G401.6 (cell line): Measurements from ENCODE around the gene SPG7.

Source experiments
- FAIRE-seq: peaks from 2 replicates; lab custom pipeline; 2012; peaks lifted over from hg19 to GRCh38; lab: Jason Lieb, UNC

Gene SPG7

GRCh38 chr16:89601906-89602272 is 93.7 kb downstream of the SPG7 start:
- FAIRE-seq = no peak

DNA sequence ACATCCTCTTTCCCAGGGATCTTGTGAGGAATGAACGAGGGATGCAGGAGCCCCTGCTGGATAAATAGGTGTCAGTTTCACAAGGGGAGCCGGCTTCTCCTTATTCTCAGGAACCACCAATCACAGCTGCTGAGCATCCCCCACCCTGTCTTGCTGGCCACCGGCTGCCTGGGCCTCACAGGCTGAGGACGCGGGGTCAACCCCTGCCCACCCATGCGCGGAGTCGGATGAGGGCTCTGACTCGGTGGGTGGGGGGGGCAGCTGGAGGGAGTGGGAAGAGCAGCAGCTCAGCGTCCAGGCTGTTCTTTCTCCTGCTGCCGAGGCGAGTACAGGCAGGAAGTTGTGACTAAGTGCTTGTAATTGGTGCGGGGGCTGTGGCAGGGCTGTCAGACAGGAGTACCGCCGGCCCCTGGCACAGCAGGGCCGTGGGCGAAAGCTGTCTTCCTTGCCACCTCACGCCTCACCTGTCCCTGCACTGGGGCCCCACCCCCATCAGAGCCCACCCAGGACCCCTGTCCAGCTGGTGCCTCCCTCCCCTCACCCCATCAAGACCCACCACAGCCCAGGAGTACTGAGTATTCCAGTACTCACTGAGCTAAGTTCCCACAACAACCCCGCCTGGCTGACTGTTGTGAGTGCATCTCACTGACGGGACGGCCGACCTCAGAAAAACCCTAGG is 94.2 kb downstream of the SPG7 start:
- FAIRE-seq = no peak

DNA sequence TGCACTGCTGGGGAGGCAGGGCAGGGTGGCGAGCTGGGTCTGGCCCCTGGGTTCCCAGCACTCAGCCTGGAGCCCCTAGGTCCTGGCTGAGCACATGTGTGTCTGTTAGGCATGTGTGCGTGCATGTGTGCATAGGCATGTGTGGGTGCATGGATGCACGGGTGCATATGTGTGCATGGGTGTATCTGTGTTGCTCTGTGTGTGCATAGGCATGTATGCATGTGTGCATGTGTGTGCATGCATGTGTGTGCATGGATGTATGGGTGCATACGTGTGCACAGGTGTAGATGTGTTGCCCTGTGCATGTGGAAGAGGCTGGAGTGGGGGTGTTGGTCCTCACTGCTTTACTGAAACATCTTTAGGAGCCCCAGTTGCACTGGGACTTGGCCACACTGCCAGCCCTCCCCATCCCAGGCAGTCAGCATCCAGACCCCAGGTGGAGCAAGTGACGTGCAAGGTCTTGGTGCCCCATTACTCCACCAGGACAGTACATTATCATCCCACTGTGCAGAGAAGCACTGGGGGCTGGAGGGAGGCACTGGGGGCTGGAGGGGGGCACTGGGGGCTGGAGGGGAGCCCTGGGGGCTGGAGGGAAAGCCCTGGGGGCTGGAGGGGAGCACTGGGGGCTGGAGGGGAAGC is 94.9 kb downstream of the SPG7 start:
- no peak for FAIRE-seq

DNA sequence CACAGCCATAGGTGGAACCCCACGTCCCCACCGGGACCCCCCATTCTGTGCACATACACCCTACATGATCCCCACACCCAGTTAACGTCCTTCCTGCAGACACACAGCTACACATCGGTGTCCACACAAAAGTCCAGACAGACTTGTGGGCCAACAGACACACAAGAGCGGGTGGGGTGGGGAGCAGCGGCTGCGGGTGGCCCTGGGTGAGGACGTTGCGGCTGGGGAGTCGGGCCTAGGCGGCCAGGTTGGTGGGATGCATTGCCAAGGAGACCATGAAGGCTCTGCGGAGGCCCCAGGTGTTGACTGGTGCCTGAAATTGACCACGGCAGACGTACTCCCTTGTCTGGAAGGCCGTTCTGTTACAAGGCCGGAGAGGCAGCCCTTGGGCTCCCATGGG is 96.6 kb downstream of the SPG7 start:
- no peak for FAIRE-seq

GRCh38 chr16:89605186-89605970 is 97.2 kb downstream of the SPG7 start:
- FAIRE-seq = no peak

DNA sequence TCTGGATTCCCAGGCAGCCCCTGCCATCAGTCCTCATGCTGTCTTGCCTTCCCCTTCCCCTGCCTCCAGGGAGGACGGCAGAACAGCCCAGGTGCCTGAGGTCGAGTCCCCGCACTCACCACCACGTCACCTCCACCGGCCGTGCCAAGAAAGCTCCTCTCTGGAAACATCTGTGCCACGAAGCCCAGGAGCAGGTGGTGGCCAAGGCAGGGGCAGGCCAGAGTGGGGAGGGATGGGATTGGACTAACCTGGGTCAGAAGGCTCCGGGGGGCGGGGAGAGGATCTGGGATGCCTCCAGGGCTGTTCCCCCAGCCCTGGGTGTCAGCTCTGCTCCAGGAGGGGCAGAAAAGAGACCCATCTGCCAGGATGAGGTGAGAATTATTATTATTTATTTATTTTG is 97.8 kb downstream of the SPG7 start:
- no peak for FAIRE-seq
